IPS DF 4.7 (cell line): Measurements from ENCODE around the gene TMED4.
"Not testable (repeated sequence)": the region's sequence is repeated elsewhere in the genome, so short reads cannot be mapped to it uniquely, and the experiment has no call there.

Experiments
- DNase-seq: peaks from one replicate; pipeline ENCODE4 v3.0.0-alpha.2; 2013; ENCODE audit warnings: low spot score; ENCODE audit errors: extremely low read depth

The TMED4 gene

DNA sequence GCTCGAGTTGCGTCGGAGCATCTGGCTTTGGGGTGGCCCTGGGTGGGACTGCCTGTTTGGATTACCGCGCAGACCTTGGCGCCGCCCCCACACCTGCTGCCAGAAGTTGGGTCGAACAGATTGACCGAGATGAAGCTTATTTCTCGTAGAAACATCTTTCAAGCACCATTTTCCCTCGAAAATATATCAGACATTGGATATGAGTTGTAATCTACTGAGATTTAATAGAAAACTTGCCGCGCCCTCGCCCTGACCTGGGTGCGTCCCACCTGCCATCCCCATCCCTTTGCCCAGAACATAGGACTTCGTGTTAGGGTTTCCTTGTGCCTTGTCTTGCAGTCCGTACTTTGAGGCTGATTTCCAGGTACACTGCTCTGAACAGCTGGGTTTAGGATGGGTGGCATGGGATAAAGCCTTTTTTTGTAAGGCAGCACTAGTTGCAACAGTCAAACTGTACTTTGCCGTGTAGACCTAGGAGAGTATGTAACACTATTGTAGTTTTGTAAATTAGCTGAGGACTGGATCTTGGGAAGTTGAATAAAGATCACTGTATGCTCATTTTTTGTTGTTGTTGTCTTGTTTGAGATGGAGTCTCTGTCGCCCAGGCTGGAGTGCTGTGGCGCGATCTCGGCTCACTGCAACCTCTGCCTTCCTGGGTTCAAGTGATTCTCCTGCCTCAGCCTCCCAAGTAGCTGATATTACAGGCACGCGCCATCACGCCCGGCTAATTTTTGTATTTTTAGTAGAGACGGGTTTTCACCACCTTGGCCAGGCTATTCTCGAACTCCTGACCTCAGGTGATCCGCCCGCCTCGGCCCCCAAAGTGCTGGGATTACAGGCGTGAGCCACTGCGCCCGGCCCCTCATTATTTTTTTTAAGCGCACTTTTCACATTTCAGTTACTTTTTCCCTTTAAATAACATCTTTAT, 25.4 kb upstream of the TMED4 start:
- DNase-seq = no peak

DNA sequence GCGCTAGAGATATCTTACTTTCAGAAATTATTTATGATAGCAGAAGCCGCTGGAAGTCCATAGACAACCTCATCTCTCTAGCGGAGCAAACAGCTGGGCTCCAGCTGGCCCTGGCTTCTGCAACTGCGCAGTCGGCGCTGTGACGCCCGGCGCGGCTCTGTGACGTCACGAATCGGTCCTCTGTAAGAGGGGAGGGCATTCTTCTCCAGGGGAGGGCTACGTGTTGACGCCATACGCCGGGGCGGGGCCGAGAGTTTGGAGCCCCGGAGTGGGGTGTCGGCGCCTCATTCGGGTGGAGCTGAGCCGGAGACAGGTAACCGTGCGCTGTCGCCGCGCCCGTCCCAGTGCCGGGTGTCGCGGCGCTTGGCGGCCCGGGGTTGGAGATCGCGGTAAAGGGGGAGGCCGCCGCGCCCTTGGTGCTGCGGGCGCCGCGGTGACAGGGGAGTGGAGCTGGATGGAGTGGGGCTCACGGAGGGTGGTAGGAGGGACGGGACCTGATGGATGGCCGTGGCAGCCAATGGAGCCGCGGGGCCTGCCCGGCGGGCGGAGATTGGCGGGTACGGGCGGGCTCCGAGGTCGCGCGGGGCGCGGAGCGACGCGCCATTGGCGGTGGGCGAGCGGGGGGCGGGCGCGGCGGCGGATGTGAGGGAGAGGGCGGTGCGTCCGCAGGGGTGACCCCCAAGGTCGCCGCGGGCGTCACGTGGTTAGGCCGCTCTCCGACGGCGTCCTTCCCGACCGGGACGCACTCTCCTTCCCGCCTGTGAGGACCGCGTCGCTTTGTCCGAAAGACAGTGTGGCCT, 24.5 kb upstream of the TMED4 start, which contains the start of gene OGDH:
TSS of gene OGDH (plus strand) at position 287 of the 800 bp plus-strand sequence. CDS start 17,717 bp downstream, outside the sequence.
- DNase-seq = peak; percentile 76

DNA sequence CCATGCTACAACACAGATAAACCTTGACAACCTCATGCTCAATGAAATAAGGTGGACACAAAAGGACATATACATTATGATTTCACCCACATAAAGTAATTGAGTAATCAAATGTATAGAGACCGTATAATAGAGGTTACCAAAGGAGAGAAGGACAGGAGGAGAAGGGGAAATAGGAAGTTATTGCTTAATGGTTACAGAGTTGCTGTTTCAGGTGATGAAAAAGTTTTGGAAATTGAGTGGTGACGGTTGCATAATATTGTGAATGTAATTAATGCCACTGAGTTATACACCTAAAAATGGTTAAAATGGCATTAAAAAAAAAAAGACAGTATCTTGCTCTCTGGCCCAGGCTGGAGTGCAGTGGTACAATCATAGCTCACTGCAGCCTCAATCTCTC, 22.9 kb upstream of the TMED4 start:
- no peak for DNase-seq

DNA sequence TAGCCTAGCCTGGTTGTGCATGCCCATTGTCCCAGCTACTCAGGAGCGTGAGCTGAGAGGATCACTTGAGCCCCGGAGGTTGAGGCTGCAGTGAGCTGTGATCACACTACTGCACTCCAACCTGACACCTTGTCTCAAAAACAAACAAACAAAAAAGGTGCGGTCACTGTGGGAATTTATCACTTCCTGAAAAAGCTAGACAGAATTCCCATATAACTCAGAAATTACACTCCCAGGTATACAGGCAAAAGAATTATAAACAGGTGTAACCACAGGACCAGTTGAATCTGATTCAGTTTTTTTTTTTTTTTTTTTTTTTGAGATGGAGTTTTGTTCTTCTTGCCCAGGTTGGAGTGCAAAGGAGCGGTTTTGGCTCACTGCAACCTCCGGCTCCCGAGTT, 21.2 kb upstream of the TMED4 start:
- no peak for DNase-seq

DNA sequence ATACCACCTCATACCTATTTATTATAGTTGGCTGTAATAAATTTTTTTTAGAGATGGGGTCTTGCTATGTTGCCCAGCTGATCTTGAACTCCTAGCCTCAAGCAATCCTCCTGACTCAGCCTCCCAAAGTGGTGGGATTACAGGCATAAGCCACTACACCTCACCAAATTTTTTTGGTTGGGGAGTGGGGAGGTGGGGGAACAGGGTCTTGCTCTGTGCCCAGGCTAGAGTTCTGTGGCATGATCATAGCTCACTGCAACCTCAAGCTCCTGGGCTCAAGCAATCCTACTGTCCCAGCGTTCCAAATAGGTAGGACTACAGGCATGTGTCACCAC, 20.5 kb upstream of the TMED4 start:
- no peak for DNase-seq

DNA sequence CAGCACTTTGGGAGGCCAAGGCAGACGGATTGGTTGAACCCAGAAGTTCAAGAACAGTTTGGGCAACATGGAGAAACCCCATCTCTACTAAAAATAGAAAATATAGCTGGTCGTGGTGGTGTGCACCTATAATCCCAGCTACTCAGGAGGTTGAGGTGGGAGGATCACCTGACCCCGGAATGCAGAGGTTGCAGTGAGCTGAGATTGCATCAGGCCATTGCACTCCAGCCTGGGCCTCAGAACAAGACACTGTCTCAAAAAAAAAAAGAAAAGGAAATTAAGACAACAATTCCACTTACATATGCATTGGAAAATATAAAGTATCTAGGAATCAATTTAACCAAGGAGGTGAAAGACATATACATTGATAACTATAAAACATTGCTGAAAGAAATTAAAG, 17.2 kb upstream of the TMED4 start:
- no peak for DNase-seq

DNA sequence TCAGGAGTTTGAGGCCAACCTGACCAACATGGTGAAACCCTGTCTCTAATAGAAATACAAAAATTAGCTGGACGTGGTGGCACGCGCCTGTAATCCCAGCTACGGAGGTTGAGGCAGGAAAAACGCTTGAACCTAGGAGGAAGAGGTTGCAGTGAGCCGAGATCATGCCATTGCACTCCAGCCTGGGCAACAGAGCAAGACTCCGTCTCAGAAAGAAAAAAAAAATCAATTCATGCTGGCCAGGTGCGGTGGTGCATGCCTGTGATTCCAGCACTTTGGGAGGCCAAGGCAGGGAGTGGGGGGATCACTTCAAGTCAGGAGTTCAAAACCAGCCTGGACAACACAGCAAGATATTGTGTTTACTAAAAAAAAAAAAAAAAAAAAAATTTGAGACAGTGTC, 15.2 kb upstream of the TMED4 start:
- not testable (repeated sequence) for DNase-seq

DNA sequence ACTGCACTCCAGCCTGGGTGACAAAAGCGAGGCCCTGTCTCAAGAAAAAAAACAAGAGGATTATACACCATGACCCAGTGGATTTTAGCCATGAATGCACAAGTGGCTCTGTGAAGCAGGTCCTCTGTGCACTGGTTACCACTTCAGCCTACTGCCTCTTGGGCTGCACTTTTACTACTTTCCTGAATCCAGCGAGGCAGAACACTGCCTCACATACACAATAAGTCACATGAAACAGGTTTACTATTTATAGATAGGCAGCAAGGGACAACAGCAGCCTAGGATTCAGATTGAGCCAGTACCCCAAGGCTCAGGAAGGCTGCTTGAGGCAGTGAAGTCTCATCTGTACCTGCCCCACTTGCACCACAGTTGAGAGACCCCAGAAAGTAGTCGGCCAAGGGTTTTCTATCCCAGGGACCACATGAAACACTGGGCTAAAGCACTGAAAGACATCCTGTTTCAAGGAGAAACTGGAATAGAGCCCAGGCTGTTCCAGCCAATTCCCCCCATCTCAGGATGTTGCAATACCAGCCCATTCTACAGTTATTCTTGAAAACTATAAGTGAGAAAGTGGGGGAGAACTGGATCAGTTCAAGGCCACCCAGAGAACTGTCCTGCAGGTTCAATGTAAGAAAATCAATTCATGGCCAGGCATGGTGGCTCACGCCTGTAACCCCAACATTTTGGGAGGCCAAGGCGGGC, 14.1 kb upstream of the TMED4 start:
- no peak for DNase-seq

DNA sequence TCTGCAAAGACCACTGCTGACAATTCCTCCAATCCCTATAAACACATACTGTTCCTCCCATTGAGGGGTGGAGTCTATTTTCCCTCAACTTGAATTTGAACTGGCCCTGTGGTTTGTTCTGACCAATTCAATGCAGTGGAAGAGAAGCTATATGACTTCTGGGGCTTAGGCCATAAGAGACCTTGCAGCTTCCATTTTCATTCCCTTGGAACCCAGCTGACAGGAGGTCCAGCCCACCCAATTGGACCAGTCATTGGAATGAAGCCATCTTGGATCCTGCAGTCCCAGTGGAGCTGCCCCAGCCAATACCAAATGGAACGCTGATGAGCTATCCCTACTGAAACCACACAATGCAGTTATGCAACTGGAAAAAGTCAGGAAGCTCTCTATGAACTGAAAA, 8.9 kb upstream of the TMED4 start:
- DNase-seq = no peak

DNA sequence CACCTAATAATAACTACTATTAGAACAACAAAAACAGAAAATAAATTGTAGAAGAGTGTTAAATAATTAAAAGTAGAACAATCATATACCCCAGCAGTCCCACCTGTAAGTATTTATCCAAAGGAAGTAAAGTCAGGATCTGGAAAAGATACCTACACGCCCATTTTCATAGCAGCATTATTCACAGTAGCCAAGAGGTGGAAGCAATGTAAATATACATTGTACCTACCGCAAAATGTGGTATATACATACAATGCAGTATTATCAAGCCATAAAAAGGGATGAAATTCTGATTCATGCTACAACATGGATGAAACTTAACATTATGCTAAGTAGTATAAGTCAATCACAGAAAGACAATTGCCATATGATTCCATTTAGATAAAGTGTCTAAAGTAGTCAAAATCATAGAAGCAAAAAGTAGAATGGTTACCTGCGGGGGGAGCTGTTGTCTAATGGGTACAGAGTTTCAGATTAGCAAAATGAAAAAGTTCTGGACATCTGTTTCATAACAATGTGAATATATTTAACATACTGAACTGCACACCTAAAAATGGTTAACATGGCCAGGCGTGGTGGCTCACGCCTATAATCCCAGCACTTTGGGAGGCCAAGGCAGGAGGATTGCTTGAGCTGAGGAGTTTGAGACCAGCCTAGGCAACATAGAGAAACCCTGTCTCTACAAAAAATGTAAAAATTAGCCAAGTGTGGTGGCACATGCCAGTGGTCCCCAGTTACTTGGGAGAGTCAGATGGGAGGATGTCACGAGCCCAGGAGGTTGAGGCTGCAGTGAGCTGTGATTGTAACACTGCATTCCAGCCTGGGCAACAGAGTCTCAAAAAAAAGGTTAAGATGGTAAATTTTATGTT, 6.0 kb upstream of the TMED4 start:
- DNase-seq = no peak

DNA sequence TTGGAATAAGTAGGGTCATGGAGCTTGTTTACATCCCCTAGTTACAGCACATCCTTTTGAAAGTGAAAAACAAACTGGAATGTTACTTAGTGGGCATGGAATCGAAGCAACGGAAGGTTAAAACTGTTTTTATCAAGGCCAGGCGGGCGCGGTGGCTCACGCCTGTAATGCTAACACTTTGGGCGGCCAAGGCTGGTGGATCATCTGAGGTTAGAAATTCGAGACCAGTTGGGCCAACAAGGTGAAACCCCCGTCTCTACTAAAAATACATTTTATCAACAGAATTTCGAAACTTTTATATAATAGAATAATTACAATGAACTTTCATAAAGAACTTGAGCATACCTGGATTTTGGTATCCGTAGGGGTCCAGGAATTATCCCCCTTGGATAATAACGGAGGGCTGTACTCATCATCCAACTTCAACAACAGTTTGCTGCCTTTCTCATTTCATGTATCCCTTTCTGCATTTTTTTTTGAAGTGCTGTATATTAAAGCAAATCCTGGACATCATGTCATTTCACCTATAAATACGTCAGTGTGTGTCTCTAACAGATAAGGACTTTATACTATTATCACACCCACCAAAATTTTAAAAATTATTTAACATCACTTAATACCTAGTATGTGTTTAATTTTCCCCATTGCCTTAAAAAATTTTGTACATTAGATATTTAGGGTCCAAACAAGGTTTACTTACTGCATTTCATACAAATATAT, 1.3 kb upstream of the TMED4 start:
- DNase-seq = no peak

DNA sequence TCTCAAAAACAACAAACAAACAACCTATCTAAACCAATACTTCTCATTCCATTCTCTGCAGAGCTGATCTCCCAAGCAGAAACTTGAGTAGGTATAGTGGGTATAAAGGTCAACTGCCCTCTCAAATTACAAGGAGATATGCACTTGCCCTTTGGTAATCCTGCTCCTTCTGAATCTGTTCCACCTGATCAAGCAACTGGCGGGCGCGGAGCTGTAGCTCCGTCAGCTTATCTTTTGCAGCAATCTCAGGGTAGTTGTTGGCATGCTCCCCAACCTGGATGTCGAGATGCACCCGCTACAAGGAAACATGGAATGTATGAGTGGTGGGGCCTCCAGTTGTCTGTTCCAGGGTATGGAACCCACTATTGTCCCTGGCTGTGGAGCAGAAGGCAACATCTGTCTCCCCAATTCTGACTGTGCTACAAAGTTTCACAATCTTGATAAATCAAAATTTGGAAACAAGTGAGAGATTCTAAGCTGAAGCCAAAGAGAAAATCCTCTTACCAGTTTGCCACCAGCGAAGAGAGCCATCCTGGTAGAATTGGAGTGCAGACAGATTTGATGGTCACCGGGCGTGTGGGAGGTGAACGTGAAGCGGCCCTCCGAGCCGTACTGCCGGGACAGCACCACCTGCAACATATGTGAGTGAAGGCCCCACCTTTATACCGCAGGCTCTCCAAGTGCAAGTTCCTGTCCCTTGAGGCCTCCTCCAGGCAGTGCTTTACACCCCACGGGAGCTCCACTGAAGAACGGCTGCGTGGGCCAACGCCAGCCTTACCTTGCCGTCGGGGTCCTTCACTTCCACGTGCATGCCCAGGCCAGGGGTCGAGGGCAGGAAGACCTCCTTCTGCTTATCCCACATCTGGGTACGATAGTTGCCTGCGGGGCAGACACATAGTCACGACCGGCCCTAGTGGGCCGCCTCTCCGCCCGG, 819 bp downstream of the TMED4 start:
- no peak for DNase-seq

DNA sequence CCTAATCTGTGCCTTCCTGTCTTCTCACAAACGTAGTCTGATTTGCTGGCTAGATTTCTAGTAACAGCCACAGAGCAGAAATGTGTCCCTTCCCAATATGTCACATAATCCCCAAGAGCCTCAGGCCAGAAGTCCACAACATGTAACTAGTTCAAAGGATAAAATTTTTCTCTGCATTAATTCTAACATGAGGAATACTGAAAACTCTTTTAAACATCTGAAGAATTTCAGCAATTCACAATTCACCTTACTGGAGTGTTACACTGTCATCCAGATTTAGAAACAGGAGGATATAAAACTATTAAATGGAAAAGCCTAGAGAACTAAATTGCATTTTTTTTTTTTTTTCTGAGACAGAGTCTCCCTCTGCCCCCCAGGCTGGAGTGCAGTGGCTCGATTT, 5.8 kb downstream of the TMED4 start:
- no peak for DNase-seq

DNA sequence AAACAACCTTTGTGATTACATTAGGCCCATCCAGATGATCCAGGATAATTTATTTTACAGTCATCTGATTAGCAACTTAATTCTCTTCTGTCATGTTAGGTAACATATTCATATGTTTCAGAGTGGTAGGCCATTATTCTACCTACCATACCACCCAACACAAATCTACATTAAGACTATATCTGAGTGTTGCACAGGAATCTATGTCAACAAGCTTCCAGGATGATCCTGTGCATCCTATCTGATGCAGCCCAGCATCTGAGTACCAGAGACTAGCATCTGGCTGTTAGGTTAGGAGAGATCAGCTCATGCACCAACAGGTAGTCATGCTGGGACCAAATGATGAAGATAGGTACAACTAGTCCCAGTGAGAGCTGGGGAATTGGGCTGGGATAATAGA, 7.0 kb downstream of the TMED4 start:
- DNase-seq = no peak

DNA sequence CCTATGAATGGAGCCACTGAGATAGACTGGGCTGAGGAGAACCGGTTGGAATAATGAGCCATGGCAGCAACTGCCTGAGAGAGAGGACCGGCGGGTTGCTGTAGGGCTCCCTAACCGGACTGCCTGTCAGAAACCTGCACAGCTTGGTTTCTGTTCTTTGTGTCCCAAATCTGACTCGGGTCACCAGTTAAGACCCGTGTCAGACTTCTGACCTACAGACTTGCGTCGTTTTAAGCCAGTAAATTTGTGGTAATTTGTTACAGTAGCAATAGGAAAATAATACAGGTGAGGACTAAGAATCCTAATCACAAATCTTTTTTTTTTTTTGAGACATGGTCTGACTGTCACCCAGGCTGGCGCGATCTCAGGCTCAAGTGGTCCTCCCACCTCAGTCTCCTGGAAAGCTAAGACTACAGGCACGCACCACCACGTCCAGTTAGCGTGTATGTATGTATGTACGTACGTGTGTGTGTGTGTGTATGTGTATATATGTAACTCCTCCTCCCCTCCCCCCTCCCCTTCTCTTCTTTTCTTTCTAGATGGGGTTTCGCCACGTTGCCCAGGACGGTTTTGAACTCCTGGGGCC, 7.7 kb downstream of the TMED4 start:
- DNase-seq = no peak

DNA sequence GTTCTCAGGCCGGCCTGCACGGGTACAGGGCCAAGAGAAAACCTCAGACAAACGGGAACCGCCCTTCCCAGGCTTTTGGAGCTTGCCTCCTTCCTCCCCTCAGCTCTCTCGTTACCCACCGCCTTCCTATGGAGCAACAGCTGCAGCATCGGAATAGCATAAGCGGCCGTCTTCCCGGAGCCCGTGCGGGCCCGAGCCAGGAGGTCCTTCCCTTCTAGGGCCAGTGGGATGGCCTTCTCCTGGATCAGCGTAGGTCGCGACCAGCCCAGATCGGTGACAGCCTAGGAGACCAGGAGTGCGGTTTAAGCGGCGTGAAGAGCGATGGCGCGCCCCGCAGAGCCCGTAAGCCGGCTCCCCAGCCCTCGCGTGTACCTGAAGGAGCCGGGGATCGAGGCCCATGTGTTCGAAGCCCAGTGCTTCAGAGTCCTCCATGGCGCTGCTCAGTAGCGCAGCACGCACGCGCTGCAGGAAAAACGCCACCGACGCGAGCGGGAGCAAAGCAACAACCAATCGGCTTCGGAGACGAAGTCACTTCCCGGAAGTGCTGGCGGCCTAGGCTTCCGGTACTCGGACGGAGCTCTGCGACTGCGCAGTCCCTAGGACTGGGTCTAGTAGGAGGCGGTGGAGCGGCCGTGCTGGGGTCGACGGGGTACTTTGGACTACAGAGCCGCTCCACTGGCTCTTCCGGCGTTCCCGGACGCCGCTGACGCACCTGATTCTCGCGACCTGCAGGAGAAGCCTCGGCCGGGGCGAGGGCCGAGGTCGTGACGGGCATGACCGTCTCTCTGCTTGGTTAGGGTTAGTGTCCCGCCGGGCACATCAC, 8.4 kb downstream of the TMED4 start, which contains the start of gene DDX56:
TSS of gene DDX56 (minus strand) at position 445 of the 823 bp plus-strand sequence. CDS start at position 432, 13 bp downstream.
- DNase-seq = peak; percentile 92

DNA sequence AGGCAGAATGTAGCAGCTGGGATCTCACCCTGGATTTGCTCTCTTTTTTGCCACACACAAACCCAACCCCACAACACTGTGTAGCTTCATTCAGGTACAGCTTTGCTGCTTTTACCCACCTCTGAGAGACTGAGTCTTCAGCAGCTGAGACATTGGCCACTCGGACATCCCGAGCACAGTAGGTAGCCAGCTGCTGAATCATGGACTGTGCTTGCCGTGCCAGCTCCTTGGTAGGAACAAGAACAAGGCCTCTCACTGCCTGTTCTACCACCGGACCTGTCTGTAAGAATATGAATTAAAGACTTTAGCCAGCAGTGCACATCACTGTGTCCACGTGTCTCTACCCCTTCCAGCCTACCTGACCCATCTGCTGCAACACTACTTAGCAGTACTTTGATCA, 9.3 kb downstream of the TMED4 start:
- no peak for DNase-seq

DNA sequence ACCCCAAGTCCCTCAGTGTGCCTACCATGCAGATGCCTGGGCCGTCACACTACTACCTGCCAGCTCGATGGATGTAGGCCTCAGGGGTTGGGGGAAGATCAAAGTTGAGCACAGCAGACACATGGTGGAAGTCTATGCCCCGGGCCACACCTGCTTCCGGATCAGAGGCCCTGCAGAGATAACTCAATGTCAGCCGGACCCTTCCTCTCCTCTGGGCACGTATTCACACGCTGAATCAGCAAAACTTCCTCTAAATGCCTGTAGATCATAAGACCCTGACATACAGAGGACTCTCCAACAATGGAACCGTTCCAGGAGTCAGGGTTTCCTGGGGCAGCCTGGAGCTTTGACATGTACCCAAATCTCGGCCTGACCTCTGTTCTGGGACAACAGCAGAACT, 12.1 kb downstream of the TMED4 start:
- DNase-seq = no peak
